ENCODE data around the gene CORO1C. TPM values are rescaled to one million over a fixed set of nuclear protein-coding genes. Genes with fewer than 3 reads are reported as not detected.
A peak's percentile ranks its signal among the peaks of the same experiment; 100 is the strongest.
"Not testable (repeated sequence)": the region's sequence is repeated elsewhere in the genome, so short reads cannot be mapped to it uniquely, and the experiment has no call there.

CORO1C gene
- polyA plus RNA-seq, 1 donor from 2014 or later: 123 TPM

- Histone ChIP-seq H3K9ac (ENCODE audit: low read length) (no peak overlapping the region), H3K4me3 (ENCODE audit: low read length) (no peak overlapping the region), H4K20me1 (ENCODE audit: insufficient read depth) (no peaks in the 10 kb centered on the region), H3K27ac (ENCODE audit: low read length) (no peak overlapping the region), H3K9me3 (ENCODE audit: low read length) (no peaks in the 10 kb centered on the region), H3K36me3 (ENCODE audit: insufficient read depth, low read length) (no peaks in the 10 kb centered on the region), H2AFZ (ENCODE audit: low read depth, low read length) (no peak overlapping the region), H3F3A (ENCODE audit: insufficient read depth, low read length, poor library complexity, severe bottlenecking) (no peaks in the 10 kb centered on the region), H3K27me3 (ENCODE audit: insufficient read depth, low read depth, low read length) (no peaks in the 10 kb centered on the region), H3K9me2 (ENCODE audit: insufficient read depth, low read length) (no peaks in the 10 kb centered on the region), H3K4me2 (ENCODE audit: low read length) (no peak overlapping the region), H3K79me2 (replicated peaks; ENCODE audit: insufficient read depth, low read length) (no peaks in the 10 kb centered on the region)
- TF ChIP-seq SMC3 (conservative IDR thresholded peaks at IDR 0.05; ENCODE audit: poor library complexity) (no peak), TAF1 (IDR thresholded peaks at IDR 0.05; ENCODE audit: low read depth) (no peak)
These were observed 111.8 kb downstream of the CORO1C start for GRCh38 chr12:108619369-108620160.

- not testable (repeated sequence) for H3K27me3 ChIP-seq (ENCODE audit: insufficient read depth, low read depth, low read length); H3K4me2 ChIP-seq (ENCODE audit: low read length); H2AFZ ChIP-seq (ENCODE audit: low read depth, low read length); H3K9me3 ChIP-seq (ENCODE audit: low read length); H3K4me3 ChIP-seq (ENCODE audit: low read length); H3K9me2 ChIP-seq (ENCODE audit: insufficient read depth, low read length); H3K9ac ChIP-seq (ENCODE audit: low read length); H4K20me1 ChIP-seq (ENCODE audit: insufficient read depth); H3K27ac ChIP-seq (ENCODE audit: low read length); H3K36me3 ChIP-seq (ENCODE audit: insufficient read depth, low read length); H3K79me2 ChIP-seq (replicated peaks; ENCODE audit: insufficient read depth, low read length); H3F3A ChIP-seq (ENCODE audit: insufficient read depth, low read length, poor library complexity, severe bottlenecking)
These were observed 112.4 kb downstream of the CORO1C start for GRCh38 chr12:108618953-108619274.

DNA sequence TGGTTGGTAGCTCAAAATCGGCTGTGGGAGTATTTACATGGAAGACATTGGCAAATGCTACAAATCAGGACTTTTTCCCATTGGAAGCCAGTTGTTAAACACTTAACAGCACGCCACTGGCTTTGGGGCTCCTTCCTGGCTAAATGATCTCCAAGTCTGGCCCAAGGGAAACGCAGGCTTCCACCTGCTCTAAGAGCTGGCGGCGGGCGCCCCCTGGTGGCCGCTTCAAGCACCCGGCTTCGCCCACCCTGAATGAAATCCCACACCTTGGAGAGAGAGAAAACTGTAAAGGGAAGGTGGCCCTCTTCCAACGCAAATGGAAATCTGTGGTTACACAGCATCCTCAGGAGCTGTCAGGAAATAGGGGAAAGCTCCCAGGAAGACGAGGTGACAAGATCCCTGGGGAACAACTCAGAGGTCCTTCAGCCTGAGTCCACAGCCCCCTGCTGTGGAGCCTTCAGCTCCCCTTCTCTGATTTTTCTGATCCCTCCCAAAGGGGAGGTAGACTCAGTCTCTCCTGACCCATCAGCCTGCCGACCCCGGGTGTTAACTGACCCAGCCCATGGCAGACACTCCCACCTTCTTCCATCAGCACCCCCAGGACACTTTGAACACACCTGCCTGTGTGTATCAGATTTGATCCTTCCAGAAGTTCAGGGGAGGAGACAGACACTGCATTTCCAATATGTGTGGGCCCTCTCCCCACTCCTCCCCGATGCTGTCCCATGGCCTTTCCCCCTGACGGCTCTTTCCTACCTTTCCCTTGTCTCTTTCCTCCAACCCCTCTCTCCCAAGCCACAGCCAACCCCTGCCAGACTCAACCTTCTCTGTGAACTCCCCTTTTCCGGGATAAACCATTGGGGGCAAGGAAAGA is 113.0 kb downstream of the CORO1C start:
- H3K27me3 ChIP-seq (ENCODE audit: insufficient read depth, low read depth, low read length): no peaks in the 10 kb centered on the region
- no peaks in the 10 kb centered on the region for H3K79me2 ChIP-seq (replicated peaks; ENCODE audit: insufficient read depth, low read length)
- no peak overlapping the region for H3K4me2 ChIP-seq (ENCODE audit: low read length)
- no peaks in the 10 kb centered on the region for H3K36me3 ChIP-seq (ENCODE audit: insufficient read depth, low read length)
- H3K27ac ChIP-seq (ENCODE audit: low read length): no peak overlapping the region
- H3K9ac ChIP-seq (ENCODE audit: low read length): no peak overlapping the region
- H2AFZ ChIP-seq (ENCODE audit: low read depth, low read length): no peak overlapping the region
- H3K9me3 ChIP-seq (ENCODE audit: low read length): no peaks in the 10 kb centered on the region
- TF ChIP-seq CTCF (IDR thresholded peaks at IDR 0.05; ENCODE audit: poor library complexity, severe bottlenecking) (peak; percentile 94), RAD21 (conservative IDR thresholded peaks at IDR 0.05) (peak; percentile 89), POLR2AphosphoS5 (IDR thresholded peaks at IDR 0.05) (no peak), SMC3 (conservative IDR thresholded peaks at IDR 0.05; ENCODE audit: poor library complexity) (peak; percentile 91), EP300 (conservative IDR thresholded peaks at IDR 0.05; ENCODE audit: poor library complexity, severe bottlenecking) (no peak)
- no peaks in the 10 kb centered on the region for H4K20me1 ChIP-seq (ENCODE audit: insufficient read depth)
- no peaks in the 10 kb centered on the region for H3F3A ChIP-seq (ENCODE audit: insufficient read depth, low read length, poor library complexity, severe bottlenecking)
- no peaks in the 10 kb centered on the region for H3K9me2 ChIP-seq (ENCODE audit: insufficient read depth, low read length)
- H3K4me3 ChIP-seq (ENCODE audit: low read length): no peak overlapping the region
